GM18873 (cell line): ENCODE data around the gene CAVIN2.

Experiments
- ATAC-seq: cut with Tn5 transposase; IDR thresholded peaks from one replicate; pipeline ENCODE4 v1.9.1; 2021; ENCODE audit warnings: mild to moderate bottlenecking, moderate library complexity, moderate number of reproducible peaks; ENCODE audit not compliant: unreplicated experiment, low FRiP score

Gene CAVIN2

DNA sequence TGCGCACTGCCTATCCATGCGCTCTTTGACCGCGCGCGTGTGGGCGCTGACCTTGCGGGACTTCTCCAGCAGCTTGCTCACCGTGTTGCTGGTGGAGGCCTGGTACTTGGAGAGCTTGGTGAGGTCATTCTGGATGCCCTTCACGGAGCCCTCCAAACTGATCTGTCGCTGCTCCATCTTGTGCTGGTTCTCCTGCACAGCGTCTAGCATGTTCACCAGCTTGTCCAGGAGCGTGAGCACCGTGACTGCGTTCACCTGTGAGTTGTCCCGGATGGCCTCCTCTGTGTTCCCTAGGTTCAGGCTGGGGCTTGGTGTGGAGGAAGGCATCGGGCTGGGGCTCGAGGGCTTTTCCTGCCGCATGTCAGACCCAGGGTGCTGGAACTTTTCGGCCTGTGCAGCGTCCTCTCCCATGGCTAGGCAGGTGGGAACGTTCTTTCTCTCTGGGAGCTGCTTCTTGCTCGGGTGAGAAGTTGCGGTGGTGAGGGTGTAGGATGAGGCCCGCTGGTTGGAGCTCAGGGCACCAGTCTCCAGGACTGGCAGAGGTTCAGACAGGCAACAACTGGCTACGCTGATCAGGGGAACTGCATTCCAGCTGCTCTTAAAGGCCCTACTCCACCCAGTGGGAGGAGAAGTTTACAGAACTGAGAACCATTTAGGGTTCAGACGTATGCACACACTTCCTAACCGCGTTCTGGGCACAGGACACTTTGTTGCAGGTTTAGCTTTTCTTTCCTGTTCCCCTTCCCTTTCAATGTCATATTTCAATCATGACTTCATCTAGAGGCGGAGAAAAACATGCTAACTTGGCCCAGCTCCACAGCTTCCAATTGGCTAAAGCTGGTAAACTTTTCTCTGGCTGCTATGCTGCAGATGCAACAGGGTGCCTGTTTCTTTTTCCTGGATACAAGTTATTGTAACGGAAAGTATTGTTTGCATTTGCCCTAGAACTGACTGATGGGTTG lies at the start of gene CAVIN2:
CAVIN2 (minus strand) TSS at position 574 of the 962 bp plus-strand sequence; CDS start at position 411, 163 bp downstream.
- no peak for ATAC-seq

DNA sequence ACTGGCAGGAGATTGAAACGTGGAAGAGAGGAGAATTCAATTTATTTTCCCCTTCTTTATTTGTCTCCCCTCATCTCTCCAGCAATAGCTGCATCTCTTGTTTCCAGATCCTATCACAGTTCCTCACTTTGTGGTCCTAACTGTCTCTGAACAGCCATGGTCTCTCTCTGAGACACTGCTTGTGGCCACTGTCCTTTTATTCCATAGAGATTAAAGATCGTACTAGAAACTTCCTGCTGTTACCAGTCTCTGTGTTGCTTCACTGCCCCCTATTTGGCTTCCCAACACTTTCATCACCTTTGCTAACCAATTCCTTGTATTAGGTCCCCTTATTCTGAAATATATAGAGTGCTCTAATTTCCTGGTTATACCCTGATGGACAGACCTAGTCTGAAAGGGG lies 48.9 kb upstream of the CAVIN2 start:
- no peak for ATAC-seq

- no peak for ATAC-seq
Measured at GRCh38 chr2:191895195-191895594, 48.3 kb upstream of the CAVIN2 start.

DNA sequence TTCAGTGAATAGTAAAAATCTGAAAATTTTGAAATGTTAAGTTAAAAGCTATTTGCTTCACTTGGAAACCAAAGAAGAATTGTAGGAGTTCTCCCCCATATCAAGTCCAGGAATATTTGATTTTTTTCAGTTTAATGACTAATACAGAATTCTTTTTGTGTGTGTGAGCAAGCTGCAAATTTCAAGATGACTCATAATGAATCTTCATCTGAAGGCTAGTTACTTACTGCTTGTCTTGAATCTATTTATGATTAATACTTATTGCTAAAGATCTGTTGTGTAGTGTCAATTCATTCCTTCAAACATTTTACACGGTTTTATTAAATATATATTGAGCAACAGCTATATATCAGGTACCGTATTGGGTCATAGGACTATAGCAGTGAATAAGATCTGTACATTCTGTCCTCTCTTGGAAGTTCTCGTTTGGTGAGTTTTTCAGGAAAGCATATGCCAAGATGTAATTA lies 47.8 kb upstream of the CAVIN2 start:
- ATAC-seq: no peak

DNA sequence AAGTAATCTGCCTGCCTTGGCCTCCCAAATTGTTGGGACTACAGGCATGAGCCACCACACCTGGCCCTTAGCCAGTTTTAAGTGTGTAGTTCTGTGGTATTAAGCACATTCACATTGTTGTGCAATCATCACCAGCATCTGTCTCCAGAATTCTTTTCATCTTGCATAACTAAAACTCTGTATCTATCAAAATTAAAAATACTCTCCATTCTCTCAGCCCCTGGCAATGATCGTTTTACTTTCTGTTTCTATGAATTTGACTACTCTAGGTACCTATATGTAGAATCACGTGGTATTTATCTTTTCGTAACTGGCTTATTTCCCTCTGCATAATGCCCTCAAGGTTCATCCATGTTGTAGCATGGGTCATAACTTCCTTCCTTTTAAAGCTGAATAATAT lies 45.5 kb upstream of the CAVIN2 start:
- no peak for ATAC-seq

GRCh38 chr2:191891656-191892055 lies 44.8 kb upstream of the CAVIN2 start:
- ATAC-seq: no peak

DNA sequence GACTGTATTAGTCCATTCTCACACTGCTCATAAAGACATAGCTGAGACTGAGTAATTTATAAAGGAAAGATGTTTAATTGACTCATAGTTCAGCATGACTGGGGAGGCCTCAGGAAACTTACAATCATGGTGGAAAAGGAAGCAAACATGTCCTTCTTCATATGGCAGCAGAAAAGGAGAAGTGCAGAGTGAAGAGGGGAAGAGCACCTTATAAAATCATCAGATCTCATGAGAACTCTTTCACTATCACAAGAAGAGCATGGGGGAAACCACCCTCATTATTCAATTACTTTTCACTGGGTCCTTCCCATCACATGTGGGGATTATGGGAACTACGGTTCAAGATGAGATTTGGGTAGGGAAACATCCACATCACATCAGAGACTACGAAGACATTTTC lies 43.0 kb upstream of the CAVIN2 start:
- no peak for ATAC-seq

DNA sequence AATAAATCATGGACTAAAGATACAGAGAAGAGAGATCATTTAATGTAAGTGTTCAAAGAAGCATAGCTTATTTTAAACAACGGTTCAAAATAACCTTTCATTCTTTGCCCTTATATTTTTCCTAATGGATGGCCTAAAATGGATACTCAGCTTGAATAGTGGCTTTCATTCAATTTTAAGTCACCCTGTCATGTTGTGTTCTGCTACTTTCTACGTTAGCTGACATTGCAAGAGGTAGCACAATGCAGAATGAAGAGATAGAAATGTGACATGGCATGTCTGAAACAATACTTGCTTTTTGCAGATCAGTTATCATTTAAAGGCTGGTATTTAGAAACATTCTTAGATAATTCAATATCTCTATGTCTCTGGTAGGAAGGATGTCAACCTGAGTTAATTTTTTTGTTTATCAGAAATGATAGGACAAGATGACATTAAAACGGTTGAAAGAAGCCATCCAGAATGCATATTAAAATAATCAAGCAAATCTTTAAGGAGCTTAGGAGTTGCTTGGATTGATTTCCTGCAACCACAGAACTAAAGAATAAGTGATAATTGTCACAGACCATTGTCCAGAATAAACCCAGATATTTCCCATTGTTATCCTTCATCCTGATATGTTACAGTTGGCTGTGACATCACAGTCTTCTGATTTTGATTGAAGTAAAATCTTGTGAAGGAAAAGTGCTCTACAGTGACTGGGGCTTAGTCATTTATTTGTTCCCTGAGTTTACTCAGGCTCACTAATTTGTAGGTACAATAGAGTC lies 41.7 kb upstream of the CAVIN2 start:
- ATAC-seq: no peak

DNA sequence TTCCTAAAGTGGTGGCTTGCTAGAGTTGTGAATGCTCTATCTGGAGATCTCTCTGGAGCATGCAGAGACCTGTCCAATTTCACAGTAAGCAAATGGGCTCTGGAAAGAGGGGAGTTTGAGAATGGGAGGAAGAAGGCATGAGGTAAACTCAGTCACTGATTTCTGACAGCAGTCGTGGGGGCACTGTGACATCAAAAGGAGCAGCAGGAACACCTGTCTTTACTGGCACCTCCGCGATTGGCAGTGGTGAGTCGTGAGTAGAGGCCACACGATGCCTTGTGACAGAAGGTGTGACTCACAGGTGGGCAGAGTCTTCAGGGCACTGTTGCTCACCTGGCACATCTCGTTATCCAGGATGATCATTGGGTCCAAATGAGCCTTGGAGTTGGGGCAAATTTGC lies 38.8 kb upstream of the CAVIN2 start:
- ATAC-seq: no peak

GRCh38 chr2:191885098-191885497 lies 38.2 kb upstream of the CAVIN2 start:
- ATAC-seq: no peak

- no peak for ATAC-seq
Measured at GRCh38 chr2:191881982-191882816, 35.3 kb upstream of the CAVIN2 start.

DNA sequence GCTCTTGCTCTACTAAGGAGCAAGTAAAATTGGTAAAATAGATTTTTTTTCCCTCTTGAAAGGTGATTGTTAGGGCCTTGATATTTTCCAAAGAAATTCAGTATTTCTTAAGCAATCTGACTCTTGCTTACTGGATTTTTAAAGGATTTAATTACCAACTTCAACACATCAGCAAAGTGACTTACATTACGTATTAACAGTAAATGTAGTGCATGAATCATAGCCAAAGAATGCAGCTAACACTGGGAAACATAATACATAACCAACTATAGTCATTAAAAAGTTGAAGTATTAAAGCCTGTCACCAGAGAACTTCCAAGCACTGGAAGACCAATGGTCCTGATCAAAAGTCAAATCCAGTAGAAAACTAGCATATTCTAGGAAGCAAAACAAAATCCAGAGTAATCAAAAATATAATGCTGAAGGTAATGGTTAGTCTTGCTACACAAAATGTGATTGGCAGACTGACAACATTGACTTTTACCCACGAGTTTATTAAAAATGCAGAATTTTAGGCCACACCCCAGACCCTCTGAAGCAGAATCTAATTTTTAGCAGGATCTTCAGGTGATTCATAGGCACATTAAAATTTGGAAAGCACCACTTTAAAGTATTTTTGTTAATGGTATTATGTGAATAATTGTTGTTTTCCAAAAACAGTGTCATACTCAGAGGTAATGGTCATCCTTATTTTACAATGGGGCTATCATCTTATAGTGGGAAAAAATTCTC lies 31.8 kb upstream of the CAVIN2 start:
- no peak for ATAC-seq

GRCh38 chr2:191877875-191878274 lies 31.0 kb upstream of the CAVIN2 start:
- no peak for ATAC-seq

DNA sequence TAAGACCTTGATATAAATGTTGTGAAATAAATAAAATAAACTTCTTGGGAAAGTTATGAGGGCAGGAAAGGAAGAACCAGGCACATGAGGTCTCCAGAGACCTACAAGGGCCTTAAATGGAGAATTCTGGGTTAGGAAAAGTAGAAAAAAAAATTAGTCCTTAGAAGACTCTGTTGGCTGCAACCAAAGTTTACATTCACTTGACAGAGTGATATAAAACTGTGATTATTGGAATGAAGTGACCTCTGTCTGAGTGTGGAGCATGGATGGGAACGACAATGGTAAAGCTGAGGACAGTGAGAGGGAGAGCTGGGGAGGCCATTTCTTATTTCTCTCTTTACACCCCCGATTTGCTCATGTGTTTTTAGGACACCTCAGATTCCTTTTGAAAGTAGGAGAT lies 29.0 kb upstream of the CAVIN2 start:
- no peak for ATAC-seq

GRCh38 chr2:191870744-191871143 lies 23.9 kb upstream of the CAVIN2 start:
- ATAC-seq: no peak

DNA sequence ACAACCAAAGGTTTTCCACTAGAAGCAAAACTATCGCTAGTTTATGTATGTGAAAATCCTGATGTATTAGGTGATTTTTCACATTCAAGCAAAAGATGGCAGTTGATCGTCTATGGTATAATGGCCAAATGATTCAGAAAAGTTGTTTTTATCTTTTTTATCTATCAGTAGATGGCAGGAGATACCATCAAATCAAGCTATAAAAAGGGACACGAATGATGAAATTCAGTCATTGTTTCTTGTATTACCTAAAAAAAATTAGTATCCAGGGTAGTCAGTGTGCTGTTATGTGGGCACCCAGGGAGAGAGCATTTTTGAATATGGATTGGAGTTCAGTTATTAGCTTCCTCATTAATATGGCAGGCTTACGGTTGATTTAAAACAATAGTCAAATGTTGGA lies 22.9 kb upstream of the CAVIN2 start:
- ATAC-seq: no peak

- no peak for ATAC-seq
Measured at GRCh38 chr2:191869178-191869577, 22.3 kb upstream of the CAVIN2 start.

DNA sequence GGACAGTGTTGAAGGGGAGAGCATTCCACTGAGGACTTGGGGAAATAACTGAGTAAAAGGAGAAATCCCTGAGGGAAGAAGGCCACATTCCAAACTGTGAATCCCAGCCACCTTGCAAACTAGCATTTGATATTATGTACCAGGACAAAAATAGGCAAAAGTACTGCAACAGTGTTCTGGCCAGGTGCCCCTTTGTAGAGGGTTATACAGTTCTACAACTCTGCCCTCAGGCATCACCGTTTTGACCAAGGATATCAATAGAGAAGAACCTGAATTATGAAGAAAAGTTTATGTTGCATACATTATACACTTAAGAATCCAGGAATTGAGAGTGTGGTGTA lies 20.6 kb upstream of the CAVIN2 start:
- no peak for ATAC-seq

DNA sequence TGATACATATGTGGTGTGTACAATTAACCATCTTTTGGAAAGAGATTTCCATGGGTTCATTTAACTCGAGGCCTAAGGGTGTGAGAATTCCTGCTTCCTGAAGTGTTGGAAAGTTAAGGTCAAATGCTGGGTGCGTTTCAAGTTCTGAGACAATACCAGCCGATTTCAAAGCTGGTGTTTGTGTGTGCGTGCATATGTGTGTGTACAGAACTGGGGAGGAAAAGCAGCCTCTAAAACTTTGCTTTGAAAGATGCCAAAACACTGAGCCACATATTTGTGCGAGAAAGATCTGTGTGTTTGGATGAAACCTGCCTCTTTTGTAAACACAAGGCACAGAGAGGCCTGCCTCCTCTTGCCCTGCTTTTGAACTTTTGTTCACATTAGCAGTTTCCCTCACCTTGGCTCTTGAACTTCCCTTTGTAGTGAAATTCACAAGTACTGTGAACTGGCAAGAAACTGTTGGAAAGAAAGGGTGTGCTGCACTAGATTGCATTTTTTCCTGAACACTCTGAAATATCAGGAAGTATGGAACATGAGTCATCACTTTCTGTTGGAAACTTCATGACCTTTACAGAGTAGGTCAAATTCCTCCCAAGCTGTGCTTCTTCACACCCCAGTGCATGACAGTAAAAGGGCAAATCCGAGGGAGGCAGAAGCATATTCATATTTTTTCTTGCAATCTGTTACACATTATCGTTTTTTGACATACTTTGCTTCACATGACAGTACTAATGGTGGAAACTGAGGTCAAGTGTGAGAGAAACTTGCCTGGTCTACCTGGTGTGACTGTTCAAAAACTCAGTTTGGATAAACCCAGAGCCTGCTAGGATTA lies 20.0 kb upstream of the CAVIN2 start:
- no peak for ATAC-seq
